ENCODE data around the gene DPP3. TPM values are rescaled to one million over a fixed set of nuclear protein-coding genes. Genes with fewer than 3 reads are reported as not detected.

The DPP3 gene
- total RNA-seq, 1 experiment from 2014 or later: 55.6 TPM

GRCh38 chr11:66478729-66479393 is 1.4 kb upstream of the DPP3 start:
- intact Hi-C loops (cut with micrococcal nuclease): loop anchor here (1.0 kb wide), 2 partner anchors 13 to 71 kb away; partner anchors contain the start of gene PELI3
- Histone ChIP-seq H3K9me3 (ENCODE audit: control insufficient read depth in 1 of 2, insufficient read depth in 1 of 2, low read depth in 1 of 2, low read length in 2 of 2) (no peaks in the 10 kb centered on the region), H3K36me3 (ENCODE audit: control insufficient read depth in 1 of 2, insufficient read depth in 2 of 2, low read length in 2 of 2) (0 out of 4 replicates have a peak, but pooled peaks cover 0 to 3% of the 10 kb centered on the region in 2 experiments), H4K20me1 (ENCODE audit: insufficient read depth) (no peaks in the 10 kb centered on the region), H3K4me2 (ENCODE audit: low read length) (peak overlapping the region; percentile 89), H3K27ac (ENCODE audit: low read depth, low read length) (peak overlapping the region; percentile 79), H3K9ac (ENCODE audit: low read length) (peak overlapping the region; percentile 95), H3K79me2 (ENCODE audit: insufficient read depth, low read length) (peaks cover 6% of the 10 kb centered on the region; the same call in 1 of the 2 replicates), H3K9me2 (ENCODE audit: insufficient read depth) (no peaks in the 10 kb centered on the region), H3K27me3 (ENCODE audit: insufficient read depth, low read length) (no peaks in the 10 kb centered on the region), H3K4me3 (replicated peaks in 1 of 2; ENCODE audit: low read depth in 1 of 2, low read length in 2 of 2) (peak overlapping the region; percentile 86 to 88), H2AFZ (ENCODE audit: low read depth, low read length, poor library complexity, severe bottlenecking) (no peak overlapping the region), H3K4me1 (ENCODE audit: control insufficient read depth in 1 of 2, insufficient read depth in 2 of 2, low read length in 2 of 2) (peaks cover 8 to 17% of the 10 kb centered on the region in 2 experiments; a peak in 1 of 4 replicates)
- no peak for TF ChIP-seq REST (IDR thresholded peaks at IDR 0.05; ENCODE audit: low read depth)
- no peak for TF ChIP-seq EZH2phosphoT487 (IDR thresholded peaks at IDR 0.05; ENCODE audit: borderline replicate concordance)
- TF ChIP-seq SP1 (IDR thresholded peaks at IDR 0.05; ENCODE audit: low read depth): no peak
- no peak for TF ChIP-seq ZFX (IDR thresholded peaks at IDR 0.05)
- TF ChIP-seq RAD21 (IDR thresholded peaks at IDR 0.05; ENCODE audit: low read depth): no peak
- TF ChIP-seq YY1 (IDR thresholded peaks at IDR 0.05; ENCODE audit: extremely low read depth, insufficient replicate concordance, low read depth, low read length): no peak
- TF ChIP-seq POLR2AphosphoS5 (IDR thresholded peaks at IDR 0.05; ENCODE audit: low read depth, low read length): no peak
- peak in 2 of 3 experiments; percentile 94 to 99; a peak in 4 of 6 replicates for TF ChIP-seq CTCF (IDR thresholded peaks at IDR 0.05 in 2 of 3, conservative IDR thresholded peaks at IDR 0.05 in 1 of 3; ENCODE audit: borderline replicate concordance in 1 of 3, insufficient read depth in 1 of 3, low read depth in 2 of 3, low read length in 2 of 3)
- BruUV-seq (replicated peaks): no TSS peak
- ChIA-PET RAD21 (ENCODE audit: low non-redundant PET in 1 of 2, low total read pairs in 2 of 2, uncharacterized antibody in 2 of 2, unreplicated experiment in 2 of 2) (no interaction called here), CTCF (interaction anchor here (0.5 to 1.1 kb wide), 5 partner anchors 10 to 199 kb away, joined by 3 to 7 read pairs (median 4); partner anchors contain the start of genes MRPL11, PELI3 and RBM4B), POLR2A (interaction anchor here (1.8 to 2.9 kb wide), 2 partner anchors 9 to 12 kb away, joined by 13 to 17 read pairs; partner anchors contain the start of gene PELI3)
- ATAC-seq (no peak), DNase-seq (ENCODE audit: low read depth, low spot score) (peak; percentile 27)
